Inferior parietal cortex (tissue), 1 donor: ENCODE measurements around the gene ACTN4.

ENCODE experiments used
- DNase-seq: peaks from one replicate; pipeline ENCODE4 v3.0.0-alpha.2; 2016; ENCODE audit errors: extremely low spot score

Gene ACTN4

DNA sequence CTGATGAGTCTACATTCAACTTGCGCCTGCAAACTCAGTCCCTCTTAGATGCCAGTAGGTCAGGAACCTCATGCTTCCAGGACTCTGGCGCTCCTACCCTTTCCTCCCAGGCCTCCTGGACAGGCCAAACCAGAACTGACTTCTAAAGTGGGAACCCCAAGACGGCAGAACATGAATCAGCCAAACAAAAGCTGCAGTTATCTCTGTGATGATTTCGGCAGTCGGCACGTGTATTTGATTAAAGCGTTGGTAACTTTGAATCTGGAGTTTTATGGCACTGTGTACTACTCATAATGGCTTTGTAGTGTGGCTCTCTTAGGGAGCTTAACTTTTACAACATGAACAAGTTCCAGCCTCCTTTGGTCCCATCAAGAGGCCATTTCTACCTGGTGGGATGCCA is 13.7 kb downstream of the ACTN4 start:
- no peak for DNase-seq

GRCh38 chr19:38661996-38662395 is 14.5 kb downstream of the ACTN4 start:
- DNase-seq = no peak

DNA sequence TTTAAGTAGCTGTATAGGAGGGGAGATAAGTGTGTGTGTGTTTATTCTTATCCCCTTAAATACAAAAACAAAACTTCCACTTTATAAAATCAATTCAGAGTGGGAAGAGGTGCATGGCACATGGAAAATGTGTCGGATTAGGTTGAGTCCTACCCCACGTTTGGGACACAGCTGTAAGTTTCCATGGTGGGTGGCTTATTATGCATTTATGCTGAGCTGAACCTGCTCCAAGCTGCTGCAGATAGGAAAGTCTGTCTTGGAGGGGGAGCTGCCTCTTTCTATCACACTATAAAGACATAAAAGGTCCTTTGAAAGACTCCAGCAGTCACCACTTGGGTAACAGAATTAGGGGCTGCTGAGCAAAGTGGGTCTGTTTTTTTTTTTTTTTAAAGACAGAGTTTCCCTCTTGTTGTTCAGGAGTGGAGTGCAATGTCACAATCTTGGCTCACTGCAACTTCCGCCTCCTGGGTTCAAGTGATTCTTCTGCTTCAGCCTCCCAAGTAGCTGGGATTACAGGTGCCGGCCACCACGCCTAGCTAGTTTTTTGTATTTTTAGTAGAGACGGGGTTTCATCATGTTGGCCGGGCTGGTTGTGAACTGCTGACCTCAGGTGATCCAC is 15.2 kb downstream of the ACTN4 start:
- no peak for DNase-seq

DNA sequence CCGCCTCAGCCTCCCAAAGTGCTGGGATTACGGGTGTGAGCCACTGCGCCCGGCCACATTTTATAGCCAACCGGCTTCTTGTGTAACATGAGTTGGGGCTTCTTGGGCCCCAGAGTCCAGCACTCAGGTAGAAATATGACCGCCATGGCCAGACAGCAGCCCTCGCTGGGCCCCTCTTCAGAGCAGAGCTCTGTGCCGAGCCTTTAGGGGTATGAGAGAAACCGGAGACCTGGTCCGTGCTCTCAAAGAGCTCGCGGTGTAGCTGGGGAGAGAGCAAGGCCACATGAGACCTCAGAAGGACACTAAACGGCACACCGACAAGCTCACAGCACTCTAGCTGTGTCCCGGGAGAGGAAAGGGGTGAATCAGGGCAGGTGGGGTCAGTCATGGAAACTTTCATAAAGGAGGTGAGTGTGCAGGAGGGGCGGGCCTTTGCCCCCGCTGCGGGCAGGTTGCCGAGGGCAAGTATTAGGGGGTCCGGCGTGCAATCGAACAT is 15.8 kb downstream of the ACTN4 start:
- DNase-seq = no peak

GRCh38 chr19:38663957-38664502 is 16.6 kb downstream of the ACTN4 start:
- DNase-seq = no peak

- DNase-seq = no peak
Measured at GRCh38 chr19:38664503-38665211, 17.2 kb downstream of the ACTN4 start.

DNA sequence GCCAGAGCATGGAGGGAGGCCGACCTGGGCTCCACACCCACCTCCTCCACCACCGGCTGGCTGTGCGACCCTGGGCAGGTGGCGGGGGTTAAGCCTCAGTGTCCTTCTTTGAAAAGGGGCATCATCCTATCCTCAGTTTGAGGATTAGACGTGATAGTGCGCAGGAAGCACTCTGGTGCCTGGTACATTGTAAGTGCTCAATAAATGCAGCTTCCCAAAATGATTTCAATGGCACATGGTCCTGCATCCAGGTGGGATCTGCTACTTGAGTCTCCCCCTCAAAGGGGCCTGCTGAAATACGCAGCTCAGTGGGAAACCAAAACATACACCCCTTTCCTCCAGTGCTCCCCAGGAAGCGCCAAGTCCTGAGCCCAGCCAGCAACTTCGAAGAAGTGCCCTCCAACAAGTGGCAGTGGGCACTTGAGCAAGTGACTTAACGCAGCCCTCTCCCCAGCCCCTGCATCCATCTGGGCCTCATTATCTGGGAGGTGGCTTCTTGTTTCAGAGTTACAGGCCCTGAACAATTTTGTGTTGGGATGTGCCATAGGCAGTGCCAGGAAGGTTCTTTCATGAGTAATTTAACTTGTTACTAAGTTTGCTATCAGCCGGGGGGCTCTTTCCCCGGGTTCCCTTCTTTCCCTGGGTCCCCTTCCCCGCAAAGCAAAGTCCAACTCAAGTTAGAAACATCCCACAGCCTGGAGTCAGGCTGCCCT is 17.9 kb downstream of the ACTN4 start:
- no peak for DNase-seq

DNA sequence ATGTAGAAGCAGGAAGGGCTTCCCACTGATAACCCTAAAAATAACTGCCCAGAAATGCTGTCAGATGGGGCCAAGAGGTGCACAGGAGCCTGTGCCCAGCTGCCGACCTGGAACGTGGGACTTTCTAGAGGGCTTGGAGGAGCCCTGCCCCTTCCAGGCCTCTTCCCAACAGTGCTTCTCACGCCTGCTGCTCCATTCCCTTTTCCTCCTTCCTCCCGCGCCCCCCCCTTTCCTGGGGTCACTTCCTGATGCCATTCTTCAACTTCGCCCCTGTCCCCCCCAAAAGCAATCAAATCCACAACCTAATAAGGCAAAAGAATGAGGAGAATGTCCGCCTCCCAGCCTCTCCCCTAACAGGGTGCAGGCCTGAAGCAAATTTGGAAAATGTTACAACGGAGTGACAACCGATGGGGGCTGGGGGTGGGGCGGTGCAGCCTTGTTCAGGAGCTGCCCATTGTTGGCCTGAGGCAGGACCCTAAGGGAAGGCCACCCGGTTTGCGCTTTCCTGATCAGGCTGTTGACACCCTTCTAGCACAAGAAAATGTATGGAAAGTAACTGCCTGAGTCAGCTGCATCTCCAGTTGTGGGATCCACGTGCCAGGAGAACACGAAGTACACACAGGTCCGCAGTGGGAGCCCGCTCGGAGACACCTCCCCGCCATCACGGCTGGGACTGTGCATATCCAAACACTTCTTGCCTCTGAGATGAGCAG is 18.7 kb downstream of the ACTN4 start:
- no peak for DNase-seq

- no peak for DNase-seq
Measured at GRCh38 chr19:38666663-38667511, 19.4 kb downstream of the ACTN4 start.

- no peak for DNase-seq
Measured at GRCh38 chr19:38667661-38668171, 20.3 kb downstream of the ACTN4 start.

- no peak for DNase-seq
Measured at GRCh38 chr19:38669552-38669951, 22.1 kb downstream of the ACTN4 start.

- DNase-seq = no peak
Measured at GRCh38 chr19:38670921-38671398, 23.5 kb downstream of the ACTN4 start.

DNA sequence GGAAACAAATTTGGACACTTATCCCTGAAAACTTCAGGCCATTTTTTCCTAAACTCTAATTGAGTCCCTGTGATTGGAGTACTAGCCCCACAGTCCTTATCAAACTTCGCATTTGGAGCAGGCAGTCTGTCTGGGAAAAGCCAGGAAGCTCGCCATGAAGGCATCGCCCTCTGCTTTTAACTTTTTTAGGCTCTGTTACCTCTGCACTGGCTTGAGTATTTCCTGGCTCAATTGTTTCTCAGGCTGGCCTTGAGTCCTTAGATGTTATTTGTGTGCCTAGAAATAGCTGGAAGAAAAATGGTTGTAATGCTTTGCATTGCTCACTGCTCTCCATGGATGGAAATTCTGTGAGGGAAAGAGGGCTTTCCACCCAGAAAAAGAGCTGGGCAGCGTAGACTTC is 24.2 kb downstream of the ACTN4 start:
- DNase-seq = no peak

GRCh38 chr19:38673030-38673429 is 25.6 kb downstream of the ACTN4 start:
- no peak for DNase-seq

DNA sequence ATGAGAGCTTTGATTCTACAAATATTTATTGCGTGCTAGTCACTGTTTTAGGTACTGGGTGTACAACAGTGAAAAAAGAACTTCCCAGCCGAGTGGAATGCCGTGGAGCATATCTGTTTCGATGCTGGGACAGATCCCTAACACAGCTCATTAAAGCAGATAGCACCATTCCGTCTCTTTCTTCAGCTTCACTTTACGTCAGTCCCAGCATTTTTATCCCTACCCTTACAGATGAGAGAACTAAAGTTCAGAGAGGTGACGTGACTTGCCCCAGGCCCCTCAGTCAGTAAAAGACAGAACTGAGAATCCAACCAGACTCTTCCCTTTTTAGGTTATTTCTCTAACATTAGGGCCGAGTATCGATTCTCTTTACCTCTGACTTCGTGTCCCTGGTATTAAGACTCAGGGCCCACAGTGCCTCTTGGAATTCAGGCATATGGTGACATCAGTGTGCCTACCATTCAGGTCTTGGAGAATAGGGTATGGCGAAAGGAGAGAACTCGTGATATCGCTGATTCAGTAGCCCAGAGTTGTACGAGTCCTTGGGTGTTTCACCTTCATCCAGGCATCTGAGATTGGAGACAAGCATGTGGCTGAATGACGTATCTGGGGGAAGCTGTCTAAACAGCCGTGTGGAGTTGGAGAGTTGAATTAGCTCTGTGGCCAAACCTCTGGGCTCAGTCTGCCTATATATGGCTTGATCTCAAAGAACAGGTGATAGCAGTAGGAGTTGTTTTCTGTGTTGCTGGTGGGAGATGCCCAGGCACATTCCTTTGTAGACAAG is 27.1 kb downstream of the ACTN4 start:
- DNase-seq = no peak

GRCh38 chr19:38675611-38676010 is 28.2 kb downstream of the ACTN4 start:
- no peak for DNase-seq

DNA sequence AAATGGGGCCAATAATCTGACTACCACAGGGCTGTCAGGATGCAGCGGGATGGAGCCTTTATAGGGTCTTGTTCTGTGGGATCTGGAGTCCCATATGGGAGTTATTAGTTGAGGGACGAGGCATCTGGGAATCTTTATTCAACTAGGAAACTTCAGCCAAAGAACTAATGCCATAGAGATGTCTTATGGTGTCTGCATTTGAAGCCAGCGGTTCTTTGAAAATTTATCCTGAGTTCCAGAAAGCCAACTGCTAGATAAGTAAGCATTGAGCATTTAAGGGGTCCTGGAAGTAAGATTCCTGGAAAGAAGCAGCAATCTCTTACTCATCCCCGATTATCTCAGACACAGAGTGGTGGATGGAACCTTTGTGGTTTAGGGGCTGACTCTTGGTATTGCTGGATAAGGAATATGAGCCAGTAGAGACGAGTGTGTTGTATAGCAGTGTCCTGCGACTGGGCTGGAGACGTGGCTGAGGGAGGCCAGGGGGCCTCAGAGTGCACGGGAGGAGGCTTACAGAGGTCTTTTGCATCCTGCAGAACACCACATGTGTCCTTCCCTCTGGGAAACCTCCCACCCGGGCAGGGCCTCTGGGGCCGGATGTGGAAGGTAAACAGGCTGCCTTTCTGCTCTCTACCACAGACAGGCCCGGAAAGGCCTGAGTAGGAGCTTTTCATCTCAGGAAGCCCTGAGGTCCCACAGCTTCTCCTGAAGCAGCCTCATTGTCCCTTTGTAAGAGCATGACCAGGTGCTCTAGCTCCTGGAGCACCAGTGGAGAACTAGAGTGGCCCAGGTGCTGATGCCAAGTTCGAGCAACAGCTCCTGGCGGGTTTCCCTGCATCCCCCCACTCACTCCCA is 28.8 kb downstream of the ACTN4 start:
- DNase-seq = no peak

- no peak for DNase-seq
Measured at GRCh38 chr19:38676878-38677646, 29.6 kb downstream of the ACTN4 start.
